Stimulated activated CD4-positive, alpha-beta T cell treated with anti-CD3 and anti-CD28 coated beads, Interleukin-1b, Interleukin-23, amount 100 ng/mL, for 48 hours (primary cell): Measurements from ENCODE around the gene RADIL.
A peak's percentile ranks its signal among the peaks of the same experiment; 100 is the strongest.

ENCODE experiments used
- DNase-seq: peaks from one replicate; pipeline ENCODE4 v3.0.0-alpha.2; 2020

Gene RADIL

DNA sequence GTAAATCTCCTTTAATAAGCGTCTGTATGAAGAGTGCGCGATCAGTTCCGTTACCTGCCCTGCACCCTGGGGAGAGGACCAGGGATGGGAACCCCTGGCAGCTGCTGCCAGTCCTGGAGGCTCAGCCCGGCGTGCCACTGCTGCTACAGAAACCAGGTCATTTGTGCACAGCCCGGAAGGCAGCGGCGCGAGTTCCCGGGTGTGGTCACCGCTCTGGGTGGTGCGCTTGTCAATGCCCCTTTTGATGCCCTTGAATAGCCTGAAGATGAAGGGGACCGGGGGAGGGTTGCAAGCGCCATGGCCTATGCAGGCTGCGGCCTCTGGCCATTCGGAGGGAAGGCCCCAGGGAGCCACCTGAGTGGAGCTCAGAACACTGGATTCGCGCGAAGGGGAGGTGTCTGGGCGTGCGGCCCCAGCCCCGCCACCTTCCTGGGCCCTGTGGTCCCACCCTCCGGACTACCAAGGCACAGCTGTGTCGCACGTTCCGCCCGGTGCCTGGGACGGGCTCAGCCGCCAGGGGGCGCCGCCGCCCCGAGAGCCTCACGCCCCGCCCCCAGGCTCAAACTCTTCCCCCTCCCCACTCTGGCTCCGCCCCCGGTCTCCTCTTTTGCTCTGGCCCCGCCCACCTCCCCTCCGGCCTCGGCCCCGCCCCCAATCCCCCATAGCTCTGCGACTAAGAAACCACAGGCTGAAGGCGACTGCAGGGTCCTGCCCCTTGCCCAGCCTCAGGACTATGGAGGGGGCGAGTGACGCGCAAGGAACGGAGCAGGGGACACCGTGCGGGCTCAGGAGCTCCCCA, 91.6 kb downstream of the RADIL start:
- peak; percentile 77 for DNase-seq

- no peak for DNase-seq
Observed at GRCh38 chr7:4791101-4791737, 92.3 kb downstream of the RADIL start.

DNA sequence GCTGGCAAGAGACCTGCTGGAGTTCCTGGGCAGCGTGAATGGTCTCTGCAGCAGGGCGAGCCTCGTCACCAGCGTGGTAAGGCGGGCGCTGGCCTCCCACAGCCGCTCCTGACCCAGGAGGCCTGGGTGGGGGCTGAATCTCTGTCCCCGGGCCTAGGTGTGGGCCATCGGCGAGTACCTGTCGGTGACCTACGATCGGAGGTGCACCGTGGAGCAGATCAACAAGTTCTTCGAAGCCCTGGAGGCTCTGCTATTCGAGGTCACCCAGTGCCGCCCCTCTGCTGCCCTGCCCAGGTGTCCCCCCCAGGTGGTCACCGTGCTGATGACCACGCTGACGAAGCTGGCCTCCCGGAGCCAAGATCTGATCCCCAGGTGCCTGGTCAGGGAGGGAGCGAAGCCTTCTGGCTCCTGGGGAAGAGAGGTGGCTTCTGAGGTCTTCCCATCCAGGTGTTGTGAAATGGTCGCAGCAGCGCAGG, 93.0 kb downstream of the RADIL start:
- no peak for DNase-seq

DNA sequence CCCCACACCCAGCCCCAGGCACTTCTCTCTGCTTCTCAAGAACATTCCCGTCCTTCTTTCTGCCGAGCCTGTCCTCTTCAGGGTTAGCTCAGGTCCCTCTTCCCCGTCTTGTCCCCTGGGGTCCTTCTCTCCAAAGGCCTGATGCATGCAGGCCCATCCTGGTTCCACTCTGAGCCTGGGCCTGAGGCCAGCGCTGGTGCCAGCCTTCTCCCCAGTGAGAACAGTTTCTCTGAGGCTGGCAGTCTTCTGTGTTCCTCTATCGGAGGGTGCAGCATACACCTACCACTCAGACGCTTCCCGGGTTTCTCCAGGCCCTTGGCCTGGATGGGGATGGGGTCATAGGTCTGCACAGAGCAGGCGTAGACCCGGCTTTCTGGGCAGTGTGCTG, 93.4 kb downstream of the RADIL start:
- DNase-seq = no peak

DNA sequence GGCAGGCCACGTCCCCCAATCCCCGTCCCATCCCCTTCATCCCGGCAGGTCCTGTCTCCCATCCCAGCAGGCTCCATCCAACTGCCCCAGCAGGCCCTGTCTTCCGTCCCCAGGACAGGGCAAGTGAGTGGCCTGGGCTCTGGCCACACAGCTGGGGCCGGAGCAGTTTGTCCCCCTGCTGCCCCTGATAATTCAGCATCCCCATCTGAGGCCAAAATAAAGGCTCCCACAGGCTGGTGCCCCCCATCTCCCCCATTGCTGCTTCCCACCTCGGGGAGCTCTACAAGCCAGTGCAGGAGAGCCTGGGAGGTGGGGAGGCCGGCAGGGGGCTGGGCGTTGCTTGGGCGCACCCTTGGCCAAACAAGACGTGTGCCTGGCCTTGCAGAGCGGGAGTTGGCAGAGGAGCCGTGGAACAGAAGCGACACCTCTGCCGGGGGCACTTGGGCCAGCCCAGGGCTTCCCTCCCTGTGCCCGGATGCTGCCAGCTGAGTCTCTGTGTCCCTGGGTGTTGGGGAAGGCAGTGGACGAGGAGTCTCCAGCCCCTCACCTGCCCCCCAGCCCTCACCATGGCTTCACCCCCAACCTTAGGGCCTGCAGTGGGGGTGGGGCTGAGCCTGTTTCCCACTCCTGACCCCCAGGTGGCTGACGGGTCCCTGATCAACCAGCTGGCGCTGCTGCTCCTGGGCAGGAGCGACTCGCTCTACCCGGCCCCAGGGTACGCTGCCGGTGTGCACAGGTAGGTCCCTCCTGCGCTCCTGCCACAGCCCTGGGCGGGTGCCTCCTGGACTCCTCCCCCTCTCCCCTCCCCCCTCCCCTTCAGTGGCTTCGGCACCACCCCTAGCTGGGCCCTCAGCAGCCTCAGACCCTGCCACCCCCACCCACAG, 94.1 kb downstream of the RADIL start:
- no peak for DNase-seq

DNA sequence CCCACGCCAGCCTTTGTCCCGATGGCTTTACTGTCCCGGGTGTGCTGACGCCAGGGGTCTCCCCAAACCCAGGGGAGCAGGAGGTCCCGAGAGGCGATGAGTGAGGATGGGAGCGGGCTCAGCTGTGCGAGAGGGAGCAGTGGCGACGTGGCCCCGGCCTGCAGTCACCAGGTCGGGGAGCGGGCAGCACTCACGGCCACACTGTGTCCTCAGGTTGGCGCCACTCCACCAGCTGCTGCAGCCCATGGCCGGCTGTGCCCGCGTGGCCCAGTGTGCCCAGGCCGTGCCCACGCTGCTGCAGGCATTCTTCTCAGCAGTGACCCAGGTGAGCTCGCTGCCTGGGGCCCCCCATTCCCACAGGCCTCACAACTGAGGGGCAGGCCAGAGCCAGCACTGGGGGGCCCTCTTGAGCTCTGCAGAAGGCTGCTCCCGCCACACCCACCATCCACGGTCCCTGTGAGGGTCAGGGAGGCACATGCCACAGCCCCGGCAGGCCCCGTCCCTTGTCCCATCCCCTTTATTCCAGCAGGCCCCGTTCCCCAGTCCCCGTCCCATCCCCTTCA, 94.8 kb downstream of the RADIL start:
- no peak for DNase-seq

- DNase-seq = no peak
Observed at GRCh38 chr7:4787947-4788626, 95.4 kb downstream of the RADIL start.

GRCh38 chr7:4787541-4787940, 96.0 kb downstream of the RADIL start:
- no peak for DNase-seq

- no peak for DNase-seq
Observed at GRCh38 chr7:4786015-4786414, 97.5 kb downstream of the RADIL start.

DNA sequence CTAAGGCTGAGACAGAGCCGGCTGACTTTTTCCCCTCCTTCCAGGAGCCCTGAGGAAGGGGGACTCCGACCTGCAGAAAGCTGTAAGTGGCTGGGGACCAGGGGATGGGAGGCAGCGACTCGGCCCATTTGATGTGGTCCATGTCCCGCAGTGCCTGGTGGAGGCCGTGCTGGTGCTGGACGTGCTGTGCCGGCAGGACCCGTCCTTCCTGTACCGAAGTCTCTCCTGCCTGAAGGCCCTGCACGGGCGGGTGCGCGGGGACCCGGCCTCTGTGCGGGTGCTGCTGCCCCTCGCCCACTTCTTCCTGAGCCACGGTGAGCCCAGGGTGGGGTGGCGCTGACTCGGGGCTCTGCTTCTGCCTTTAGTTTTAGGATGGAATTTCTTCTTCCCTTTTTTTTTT, 98.1 kb downstream of the RADIL start:
- no peak for DNase-seq

GRCh38 chr7:4784799-4785198, 98.7 kb downstream of the RADIL start:
- DNase-seq = no peak

- DNase-seq = no peak
Observed at GRCh38 chr7:4783762-4784351, 99.7 kb downstream of the RADIL start.

DNA sequence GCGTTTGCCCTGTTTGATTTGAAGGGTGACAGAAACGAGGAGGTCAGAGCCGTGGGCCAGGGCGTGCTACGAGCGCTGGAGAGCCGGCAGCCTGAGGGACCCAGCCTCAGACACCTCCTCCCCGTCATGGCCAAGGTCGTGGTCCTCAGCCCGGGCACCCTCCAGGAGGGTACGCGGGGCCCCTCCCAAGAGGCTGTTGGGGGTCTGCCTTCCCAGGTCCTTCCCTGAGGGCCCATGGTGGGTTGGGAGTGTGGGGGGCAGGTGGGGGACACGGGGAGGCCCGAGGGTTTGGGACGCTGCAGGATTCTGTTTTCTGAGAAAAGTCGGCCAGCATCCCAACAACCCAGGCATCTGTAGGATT, 100.2 kb downstream of the RADIL start:
- DNase-seq = no peak

DNA sequence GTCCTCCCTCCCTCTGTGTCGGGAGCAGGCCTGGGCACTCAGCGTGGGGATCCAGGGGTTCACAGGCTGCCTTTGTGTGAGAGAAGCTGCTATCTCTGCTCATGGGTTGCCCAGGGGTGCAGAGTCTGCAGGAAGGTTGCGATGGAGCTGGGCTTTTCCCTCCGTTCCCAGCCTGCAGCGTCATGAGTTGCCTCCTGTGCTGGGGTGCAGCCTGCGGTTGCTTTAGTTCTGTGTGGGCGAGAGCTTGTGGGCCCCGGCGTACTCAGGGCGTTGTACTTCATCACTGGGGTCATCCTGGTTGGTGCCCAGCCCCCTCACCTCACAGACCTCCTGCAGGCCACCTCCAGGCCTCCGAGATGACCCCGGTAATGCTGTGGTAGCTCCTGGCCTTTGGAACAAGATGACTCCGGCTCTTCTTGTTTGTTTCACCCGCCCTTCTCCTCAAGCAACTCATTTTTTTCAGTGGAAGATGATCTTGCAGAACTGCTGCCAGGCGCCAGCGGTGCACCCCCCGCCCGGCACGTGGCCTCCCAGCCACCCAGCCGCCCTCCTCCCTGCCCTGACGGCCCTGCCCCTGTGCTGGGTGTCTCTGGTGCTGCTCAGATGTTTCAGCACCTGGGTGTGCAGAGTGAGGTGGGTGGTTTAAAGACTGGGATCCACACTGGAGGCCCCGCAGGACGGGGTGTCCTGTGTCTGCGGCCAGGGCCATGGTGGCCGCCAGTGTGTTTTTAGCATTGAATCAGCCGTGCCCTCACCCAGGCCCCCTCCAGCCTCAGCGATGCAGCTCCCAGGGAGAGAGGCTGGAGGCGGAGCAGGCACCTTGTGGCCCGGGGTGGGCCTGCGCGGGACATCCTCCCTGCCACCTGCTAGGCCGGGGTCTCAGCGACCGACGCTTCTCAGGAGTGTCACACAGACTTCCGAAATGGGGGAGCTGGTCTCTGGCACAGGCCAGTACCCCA, 100.9 kb downstream of the RADIL start:
- DNase-seq = no peak

DNA sequence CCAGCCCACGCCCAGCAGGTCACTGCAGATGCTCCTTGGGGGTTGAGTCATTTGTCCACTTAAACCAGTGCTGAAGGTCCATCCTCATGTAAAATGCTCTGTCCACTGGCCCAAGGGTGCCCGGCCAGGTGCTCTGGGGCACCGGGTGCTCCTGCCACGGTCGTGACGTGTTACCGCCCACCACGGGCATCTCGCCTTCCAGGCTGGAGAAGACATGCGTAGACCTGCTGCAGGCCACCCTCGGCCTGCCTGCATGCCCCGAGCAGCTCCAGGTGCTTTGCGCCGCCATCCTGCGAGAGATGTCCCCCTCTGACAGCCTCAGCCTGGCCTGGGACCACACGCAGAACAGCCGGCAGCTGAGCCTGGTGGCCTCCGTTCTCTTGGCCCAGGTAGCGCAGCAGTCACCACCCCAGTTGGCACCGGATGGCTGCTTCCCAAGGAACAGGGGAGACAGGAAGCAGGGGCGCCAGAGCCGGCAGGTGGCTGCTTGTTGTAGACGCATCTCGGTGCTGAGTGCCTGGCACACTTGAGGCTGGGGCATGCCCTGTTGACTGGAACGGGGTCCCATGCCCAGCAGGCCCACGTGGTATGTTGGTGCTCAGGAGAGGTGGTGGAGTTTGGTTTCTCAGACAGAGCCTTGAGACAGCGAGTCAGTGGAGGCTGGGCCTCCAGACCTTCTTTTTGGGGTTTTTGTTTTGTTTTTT, 102.0 kb downstream of the RADIL start:
- DNase-seq = no peak

GRCh38 chr7:4779118-4779517, 104.4 kb downstream of the RADIL start:
- no peak for DNase-seq

DNA sequence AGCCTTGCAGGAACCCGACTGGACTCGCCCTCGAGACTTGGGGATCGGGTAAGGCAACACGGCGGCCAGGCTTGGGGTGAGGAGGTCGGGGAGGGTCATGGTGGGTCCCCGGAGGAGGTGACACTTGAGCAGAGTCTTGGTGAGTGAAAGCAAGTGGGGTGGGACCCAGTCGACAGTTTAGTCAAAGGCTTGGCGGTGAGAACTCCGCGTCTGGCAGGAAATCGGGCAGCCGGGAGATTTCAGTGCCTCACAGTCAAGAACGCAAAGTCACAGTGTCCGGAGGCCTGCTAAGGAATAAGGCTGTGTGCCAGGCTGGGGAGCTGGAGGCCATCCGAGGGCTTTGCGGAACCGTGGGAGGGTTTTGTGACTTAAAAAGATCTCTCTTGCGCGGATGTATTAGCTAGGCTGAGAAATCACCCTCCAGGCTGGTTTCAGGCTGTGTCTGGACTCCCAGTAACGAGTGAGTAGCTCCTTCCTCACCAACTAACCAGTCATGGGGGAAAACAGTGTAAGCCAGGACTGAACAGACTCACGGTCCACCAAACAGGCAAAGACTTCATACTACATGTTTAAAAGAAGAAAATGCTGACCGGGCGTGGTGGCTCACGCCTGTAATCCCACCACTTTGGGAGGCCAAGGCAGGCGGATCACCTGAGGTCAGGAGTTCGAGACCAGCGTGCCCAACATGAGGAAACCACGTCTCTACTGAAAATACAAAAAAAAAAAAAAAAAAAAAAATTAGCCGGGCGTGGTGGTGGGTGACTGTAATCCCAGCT, 107.5 kb downstream of the RADIL start:
- peak; percentile 49 for DNase-seq

DNA sequence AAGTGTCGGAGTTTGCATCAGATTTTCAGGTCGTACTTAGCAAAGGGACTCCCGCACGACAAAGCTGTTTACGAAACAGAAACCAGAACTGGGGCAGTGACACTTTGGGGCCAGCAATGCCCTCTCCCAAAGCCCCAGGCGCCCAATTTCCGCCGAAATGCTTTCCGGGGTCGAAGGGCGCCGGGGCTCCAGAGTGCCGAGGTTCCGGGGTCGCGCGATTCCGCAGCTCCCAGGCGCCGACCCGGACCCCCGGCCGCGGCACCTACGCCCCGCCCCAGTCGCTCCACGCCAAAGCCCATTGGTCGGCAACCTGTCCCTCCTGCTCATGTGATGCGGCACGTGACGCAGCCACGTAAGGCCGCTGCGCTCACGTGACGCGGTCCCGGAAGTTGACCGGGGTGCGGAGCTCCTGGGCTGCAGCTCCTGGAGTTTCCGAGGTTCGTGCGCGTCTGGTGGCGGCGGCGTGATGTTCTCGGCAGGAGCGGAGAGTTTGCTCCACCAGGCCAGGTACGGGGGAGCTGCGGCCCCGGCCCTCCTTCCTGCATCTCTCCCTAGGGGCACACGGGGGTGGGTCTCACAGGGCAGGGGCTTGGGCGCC, 108.2 kb downstream of the RADIL start, which contains the start of gene AP5Z1:
TSS of gene AP5Z1 (plus strand) at position 374 of the 598 bp plus-strand sequence. CDS start at position 467, 93 bp downstream.
- DNase-seq = peak; percentile 95
